Renal cortical epithelial cell (primary cell): ENCODE results near the gene CCL4. TPM values are rescaled to one million over a fixed set of nuclear protein-coding genes. Genes with fewer than 3 reads are reported as not detected.
A peak's percentile ranks its signal among the peaks of the same experiment; 100 is the strongest.
"Not testable (repeated sequence)": the region's sequence is repeated elsewhere in the genome, so short reads cannot be mapped to it uniquely, and the experiment has no call there.

Experiments used
- DNase-seq: peaks from one replicate; pipeline ENCODE4 v3.0.0-alpha.2; 2011; ENCODE audit warnings: low read depth
- total RNA-seq: library from RNA; depleted of rRNA; stranded (reverse); fragments of >200 nt; gene quantifications from 2 replicates; pipeline ENCODE4 v1.2.3, GENCODE V29; 2014

Gene CCL4
- total RNA-seq, 1 donor from 2014 or later: not detected

DNA sequence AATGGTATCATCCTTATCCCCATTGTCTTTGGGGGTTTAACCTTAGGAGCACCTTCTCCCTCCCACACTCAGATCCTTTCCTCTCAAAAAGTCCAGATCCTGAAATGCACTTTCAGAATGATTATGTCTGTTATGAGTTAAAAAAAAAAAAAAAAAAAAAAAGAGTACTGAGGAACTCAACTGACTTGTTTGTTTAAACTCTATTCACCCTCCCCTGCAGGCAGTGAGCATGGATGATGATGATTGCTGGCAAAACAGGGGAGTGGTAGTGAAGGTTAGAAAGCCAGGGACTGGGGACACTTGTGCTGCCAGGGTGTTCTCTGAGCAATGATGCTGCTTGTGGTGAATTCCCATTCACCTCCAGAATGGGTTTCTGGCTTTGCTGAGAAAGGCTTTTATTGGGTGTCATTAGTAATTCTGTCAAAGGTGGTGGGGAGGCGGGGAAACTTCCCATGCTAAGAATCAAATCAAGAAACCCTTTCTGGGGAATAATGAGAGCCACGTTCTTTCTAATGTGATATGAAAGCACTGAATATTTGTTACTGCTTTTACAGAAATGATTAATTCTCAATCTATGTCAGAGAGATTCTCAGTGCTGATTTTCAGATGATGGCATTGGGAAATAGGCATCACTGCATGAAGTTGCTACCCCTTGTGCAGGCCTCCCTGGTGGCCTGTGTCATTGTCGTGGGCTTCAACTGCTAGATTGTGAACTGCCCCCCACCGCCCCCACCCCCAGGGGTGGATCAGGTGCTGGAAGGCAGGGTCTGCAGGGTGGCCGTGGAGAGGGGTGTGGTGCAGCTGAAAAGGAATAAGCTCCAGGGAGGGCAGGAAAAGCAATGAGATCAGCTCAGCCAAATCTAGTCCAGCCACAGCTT, 14.1 kb downstream of the CCL4 start:
- DNase-seq: no peak

DNA sequence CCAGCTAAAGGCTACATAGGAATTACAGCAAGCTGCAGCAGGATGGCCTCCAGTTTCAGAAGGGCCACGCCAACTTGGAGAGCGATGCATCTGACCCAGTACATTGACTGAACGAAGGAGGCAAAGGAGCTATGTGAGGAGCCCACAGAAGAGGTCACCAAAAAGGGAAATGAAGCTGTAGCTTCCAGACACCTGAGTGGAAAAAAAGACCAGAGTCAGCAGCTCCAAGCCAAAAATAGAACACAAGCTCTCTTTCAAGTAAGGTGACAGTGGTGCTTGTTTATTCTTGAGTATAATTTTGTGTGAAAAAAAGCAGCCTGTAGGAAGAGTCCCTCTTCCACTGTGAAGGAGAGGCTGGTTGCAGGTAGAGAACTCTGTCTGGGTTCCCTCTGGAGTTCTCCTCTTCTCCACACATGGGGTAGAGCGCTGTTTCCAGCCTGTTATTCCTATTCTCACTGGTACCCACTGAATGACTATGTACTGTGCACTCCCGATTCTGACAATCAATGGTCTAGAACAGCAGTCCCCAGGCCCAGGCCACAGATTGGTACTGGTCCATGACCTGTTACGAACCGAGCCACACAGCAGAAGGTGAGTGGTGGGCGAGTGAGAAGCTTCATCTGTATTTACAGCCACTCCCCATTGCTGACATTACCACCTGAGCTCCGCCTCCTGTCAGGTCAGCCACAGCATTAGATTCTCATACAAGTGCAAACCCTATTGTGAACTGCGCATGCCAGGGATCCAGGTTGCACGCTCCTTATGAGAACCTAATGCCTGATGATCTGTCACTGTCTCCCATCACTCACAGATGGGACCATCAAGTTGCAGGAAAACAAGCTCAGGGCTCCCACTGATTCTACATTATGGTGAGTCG, 15.1 kb downstream of the CCL4 start:
- DNase-seq: no peak

DNA sequence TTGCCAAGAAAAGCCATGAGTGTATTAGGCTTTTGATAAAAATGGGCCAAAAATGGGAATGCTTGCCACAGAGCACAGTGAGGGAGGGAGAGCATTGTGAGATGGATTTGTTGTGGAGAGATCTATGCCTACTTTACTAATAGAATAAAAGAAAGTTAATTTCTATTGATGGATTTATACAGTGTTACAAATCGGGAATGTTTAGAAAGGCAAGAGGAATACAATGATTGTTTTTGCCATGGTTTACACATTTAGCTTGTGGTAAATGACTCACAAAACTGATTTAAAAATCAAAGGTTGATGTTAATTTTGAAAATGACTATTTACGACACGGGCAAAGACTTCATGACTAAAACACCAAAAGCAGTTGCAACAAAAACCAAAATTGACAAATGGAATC, 16.6 kb downstream of the CCL4 start:
- DNase-seq: no peak

DNA sequence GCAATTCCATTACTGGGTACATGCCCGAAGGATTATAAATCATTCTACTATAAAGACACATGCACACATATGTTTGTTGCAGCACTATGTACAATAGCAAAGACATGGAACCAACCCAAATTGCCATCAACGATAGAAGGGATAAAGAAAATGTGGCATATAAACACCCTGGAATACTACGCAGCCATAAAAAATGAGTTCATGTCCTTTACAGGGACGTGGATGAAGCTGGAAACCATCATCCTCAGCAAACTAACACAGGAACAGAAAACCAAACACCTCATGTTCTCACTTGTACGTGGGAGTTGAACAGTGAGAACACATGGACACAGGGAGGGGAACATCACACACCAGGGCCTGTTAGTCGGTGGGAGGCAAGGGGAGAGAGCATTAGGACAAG, 17.5 kb downstream of the CCL4 start:
- DNase-seq: not testable (repeated sequence)

DNA sequence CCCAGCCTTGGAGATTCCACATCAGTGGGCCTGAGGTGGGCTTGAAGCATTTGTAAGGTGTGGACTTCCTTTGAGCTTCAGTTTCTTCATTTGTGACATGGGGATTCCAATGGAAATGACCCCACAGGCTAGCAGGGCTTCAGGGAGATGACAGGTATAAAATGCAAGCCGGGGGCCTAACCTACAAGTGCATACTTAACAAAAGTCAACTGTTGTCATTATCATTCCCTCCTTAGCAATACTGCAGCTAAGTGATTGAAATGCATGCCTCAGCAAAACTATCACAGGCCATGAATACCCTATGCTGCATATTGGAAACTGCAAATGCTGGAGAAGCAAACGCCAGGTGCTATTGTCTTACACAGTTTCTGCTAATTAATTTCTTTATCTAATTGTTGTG, 19.8 kb downstream of the CCL4 start:
- no peak for DNase-seq

DNA sequence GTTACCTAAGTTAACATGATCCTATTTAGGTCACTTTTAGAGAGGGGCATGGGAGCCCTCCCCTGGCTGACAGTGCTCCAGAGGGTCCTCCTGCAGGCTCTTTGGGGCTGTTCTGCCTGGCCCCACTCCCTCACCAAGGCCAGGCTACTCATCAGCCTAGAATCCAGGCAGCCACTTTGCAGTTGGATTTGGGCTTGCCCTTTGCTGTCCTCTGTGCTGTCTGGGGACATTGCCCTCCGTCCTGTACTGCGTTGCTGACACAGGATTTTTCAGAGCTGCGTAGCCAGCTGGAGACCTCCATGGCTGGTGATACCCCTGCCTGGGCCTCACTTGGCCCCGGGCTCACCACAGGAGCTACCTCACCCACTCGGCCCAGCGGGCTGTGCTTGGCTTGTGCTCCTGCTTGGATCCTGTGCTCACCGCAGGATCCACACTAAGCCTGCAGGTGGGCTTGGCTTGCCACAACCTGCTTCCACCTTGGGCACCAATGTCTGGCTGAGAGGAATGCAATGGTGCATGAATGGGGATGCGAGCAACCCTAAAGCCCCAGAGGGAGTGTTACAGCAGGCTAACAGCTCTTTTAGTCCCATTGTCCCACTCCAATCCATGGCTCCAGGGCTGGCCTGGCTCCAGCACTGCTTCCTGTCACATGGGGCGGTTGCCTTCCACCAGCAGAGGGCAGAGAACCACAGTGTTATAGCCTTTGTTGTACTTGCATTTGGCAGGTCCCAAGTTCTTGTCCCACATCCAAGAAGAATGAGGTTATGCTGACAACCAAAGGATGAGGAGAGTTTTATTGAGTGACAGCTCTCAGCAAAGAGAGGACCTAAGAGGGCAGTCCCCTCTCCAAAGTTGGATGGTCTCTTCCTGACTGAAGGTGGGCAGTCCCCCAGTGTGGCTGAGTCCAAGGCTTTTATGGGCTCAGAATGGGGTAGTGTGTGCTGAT, 21.5 kb downstream of the CCL4 start:
- DNase-seq: no peak

DNA sequence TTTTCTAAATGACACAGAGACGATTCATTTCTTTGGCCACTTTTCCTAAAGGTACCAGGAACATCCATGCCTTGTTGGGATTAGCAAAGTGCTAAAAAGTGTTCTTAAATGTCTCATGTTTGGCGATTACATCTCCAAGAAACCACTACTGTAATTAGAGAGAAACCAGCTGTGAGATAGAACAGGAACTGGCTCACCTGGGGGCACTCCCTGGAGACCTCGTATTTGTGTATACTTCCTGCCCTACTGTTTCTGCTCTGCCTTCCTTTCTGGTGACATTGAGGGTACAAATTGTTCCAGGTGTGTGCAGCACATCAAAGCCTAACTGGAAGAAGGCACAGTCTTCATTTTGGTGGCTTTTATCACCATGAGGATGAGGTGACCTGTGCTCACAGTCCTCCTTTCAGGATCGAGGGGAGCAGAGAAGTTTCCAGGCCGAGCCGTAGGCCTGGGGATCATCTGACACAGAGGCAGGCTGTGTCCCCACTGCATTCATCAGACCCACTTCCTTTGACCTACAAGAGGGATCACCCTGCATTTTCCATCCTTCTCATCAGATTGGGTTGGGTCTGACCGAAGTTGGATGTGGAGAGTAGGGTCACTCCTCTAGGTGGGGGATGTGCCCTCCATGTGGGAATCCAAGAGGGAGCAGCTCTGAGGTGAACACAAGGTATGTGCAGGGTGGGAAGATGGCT, 23.7 kb downstream of the CCL4 start:
- DNase-seq: no peak

DNA sequence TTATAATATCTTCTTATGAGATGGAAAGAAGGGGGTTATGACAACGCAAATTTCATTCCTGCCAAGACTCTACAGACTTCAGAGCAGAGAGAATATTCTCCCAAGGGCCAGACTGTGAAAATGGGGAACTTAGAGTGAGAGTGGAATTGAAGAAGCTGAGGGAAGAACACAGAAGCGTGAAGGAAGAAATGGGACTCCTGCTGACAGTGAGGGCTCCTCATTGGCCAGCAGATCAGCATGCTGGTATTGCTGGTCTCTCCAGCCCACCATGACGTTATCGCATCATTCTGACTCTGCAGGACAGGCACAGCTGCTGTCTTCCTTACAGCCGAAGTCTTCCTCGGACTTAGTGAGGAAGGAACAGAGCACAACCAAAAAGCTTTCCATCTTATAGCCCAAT, 24.3 kb downstream of the CCL4 start:
- no peak for DNase-seq

DNA sequence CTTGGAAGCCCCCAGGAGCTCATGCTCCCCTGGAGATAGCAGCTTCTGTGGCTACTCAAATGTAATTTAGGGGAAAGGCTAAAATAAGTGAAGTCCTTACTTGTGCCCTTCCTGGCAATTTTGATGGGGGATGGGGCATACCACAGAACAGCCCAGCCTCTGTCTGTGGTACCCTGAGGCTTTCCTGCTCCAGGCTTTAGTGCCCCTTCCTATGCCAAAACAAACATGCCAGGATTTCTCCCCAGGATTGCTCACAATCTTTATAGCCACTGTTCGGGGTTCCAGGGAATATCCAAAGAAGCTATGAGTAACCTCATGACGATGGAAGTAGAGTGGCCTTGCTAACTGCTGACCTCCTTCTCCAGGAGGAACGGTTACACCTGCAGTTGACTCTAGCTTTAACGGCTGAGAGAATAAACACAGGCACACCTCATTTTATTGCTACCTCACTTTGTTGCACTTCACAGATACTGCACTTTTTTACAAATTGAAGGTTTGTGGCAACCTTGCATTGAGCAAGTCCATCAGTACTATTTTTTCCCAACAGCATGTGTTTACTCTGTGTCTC, 24.9 kb downstream of the CCL4 start:
- no peak for DNase-seq

DNA sequence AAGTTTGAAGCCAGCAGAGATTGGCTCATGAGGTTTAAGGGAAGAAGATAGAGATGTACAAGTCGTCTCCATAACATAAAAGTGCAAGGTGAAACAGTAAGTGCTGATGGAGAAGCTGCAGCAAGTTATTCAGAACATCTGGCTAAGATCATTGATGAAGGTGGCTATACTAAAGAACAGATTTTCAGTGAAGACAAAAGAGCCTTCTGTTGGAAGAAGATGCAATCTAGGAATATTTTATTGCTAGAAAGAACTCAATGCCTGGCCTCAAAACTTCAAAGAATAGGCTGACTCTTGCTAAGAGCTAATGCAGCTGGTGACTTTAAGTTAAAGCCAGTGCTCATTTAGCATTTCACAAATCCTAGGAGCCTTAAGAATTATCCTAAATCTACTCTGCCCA, 26.0 kb downstream of the CCL4 start:
- no peak for DNase-seq

DNA sequence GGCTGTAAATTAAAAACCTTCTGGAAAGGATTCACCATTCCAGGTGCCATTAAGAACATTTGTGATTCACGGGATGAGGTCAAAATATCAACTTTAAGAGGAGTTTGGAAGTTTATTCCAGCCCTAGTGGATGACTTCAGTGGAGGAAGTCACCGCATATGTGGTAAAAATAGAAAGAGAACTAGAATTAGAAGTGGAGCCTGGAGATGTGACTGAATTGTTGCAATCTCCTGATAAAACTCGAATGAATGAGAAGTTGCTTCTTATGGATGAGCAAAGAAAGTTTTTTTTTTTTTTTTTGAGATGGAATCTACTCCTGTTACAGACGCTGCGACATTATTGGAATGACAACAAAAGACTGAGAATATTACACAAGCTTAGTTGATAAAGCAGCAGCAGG, 26.7 kb downstream of the CCL4 start:
- no peak for DNase-seq

DNA sequence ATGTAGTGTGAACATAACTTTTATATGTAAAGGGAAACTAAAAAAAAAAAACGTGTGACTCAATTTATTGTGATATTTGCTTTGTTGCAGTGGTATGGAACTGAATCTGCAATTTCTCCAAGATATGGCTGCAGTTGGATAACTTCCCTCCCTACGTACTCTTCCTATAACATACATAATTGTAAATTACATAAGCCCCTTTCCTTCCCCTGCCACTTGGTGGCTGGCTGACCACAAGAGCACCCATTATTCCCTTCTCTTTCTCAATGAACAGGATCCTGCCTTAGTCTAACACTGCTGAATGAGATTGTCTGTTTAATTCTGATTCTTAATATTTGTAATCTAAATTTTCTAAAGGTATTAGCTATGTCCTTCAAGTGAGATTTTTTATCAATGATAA, 27.8 kb downstream of the CCL4 start:
- DNase-seq: no peak

DNA sequence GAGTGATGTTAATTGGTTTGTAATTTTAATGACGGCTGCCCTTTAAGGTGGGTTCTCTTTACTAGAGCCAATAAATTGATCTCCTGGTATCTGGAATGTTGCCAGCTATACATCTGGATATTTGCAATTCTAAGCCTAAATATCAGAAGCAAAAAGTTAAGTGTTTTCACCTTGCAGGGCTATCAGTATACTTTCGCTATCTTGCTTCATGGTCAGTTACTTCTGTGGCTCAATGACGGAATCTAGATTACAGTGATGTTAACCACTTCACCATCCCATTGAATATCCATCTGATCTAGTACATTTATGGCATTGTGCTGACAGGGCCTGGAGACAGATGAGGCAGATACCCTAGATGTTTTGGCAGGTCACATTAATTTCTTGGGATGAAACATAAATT, 28.3 kb downstream of the CCL4 start:
- no peak for DNase-seq

DNA sequence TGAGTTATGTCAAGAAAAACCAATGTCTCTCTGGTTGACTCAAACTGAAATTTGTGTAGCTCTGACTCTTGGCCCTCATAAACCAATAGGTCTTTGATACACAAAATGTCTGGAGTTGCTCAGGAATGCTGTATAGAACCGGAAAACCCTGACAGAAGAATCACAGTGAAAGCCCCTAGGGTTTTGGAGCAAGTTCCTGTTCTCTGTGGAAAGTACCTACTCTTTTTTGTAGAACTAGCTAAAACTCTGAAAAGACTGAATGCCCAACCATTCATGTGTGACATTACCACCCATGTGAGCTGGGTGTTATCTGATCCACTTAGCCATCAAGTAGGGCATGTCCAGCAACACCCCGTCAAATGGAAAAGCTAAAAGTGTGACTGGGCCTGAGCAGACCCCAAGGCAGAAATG, 28.8 kb downstream of the CCL4 start:
- no peak for DNase-seq

DNA sequence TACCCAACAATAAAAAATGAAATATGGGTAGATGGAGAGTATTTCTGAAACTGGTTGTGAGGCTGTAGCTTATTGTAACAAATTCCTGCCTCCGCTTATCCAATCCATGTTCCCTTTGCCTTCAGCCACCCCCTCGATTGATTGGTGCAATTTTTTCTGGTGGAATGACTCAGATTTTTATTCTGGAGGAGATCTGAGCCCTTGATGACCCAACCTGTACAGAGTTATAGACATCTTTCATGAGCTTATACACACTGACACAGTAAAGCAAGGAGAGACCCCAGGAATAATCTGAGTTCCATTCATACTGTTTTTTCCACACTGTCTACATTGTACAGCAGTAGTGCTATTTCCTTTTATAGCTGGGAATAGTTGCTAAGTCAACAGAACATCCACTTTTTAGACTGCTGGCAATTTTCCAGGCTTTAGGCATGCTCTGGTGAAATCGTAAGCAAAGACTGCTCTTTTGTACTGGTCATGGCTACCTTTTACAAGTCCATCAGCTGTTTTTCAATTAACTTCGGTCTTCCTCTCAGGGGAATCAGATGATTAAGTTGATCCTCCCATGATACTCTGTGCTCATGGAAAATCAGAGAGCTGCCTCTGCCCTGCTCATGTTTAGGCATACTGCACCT, 30.1 kb downstream of the CCL4 start:
- peak; percentile 22 for DNase-seq

DNA sequence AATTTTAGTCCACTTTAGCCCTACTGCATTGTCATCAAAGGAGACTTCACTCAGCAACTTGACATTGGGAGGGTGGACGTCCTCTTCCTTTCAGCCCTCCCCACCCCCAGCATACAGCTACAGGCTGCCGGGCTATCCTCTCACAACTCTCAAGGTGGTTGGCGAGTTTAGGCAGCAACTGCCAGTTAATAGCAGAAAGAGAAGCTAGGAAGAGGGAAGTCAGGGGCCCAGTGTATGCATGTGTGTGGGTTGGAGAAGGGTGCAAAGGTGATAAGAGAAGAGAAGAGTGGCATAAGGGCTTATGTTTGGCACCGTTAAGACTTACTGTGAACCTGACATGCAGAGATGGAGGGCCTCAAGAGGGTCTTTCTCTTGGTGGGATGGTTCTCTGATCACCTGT, 31.8 kb downstream of the CCL4 start:
- no peak for DNase-seq

DNA sequence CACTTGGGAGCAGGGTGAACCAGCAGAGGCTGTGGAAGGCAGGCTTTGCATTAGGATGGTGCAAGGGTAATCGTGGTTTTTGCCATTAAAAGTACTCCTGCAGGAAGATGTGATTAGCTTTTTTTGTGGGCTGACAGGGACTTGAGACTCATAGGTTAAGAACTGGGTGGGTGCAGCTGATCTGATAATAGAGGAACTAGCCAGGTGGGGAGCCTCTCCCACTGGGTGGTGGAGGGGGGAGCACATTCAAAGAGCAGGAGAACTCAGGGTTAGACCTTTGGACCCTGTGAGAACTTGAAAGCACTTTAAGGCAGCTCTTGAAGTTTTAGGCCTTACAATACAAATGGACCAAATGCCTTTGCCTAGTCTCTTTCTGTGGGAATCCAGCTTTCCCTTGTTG, 32.4 kb downstream of the CCL4 start:
- no peak for DNase-seq

DNA sequence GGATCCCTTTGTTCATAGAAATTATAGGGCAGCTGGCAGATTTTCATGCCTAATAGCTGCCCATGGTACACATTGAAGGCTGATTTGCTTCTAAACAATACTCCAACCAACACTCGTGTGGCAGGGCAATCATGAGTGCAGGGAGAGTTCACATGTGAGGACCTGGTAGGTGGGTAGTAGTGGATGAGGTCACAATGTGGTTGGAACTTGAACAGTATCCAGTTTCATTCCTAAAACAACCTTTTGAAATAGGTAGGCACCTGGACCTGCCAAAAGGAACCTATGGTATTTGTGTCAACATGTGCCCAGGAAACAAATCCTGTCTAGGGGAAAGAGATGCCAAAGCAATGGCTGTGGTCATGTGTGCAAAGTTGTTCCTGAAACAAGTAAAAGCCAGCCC, 32.8 kb downstream of the CCL4 start:
- DNase-seq: no peak

DNA sequence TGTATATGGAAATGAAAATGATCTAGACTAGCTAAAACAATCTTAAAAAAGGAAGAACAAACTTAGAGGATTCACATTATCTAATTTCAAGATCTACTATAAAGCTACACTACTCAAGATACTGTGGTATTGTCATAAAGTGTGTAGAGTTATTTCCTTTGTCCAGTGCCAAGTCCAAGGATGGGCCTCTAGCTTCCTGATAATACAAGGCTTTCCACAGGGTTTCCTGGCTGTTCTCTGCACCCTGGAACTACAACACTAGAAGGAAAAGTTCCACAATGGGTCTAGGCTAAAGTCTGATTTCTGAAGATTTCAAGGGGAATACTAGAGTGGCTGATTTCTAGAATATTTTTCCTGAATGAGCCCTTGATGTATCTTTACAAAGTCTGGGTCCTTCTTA, 38.6 kb downstream of the CCL4 start:
- DNase-seq: no peak

DNA sequence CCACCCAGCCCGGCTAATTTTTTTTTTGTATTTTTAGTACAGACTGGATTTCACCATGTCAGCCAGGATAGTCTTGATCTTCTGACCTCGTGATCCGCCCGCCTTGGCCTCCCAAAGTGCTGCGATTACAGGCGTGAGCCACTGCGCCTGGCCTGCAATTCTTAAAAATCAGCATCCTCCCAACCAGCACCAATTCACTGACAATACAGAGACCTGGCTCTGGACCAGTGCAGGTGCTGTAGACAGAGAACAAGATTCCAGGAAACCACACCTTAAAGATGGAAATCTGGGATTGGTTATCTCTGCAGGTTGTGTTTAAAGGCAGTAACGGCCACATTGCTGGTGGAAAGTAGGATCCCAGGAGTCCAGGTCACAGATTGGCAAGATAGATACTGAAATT, 39.2 kb downstream of the CCL4 start:
- DNase-seq: no peak
